Embryonic facial prominence (tissue), 1 donor: ENCODE results near the gene NAAA.
"Not testable (repeated sequence)": the region's sequence is repeated elsewhere in the genome, so short reads cannot be mapped to it uniquely, and the experiment has no call there.

Source experiments
- DNase-seq: peaks from one replicate; pipeline ENCODE4 v3.0.0-alpha.2; 2016; ENCODE audit errors: extremely low spot score

The NAAA gene

GRCh38 chr4:75919920-75920319 lies 20.9 kb downstream of the NAAA start:
- no peak for DNase-seq

GRCh38 chr4:75916091-75916661 lies 24.6 kb downstream of the NAAA start:
- no peak for DNase-seq

GRCh38 chr4:75912968-75913367 lies 27.8 kb downstream of the NAAA start:
- no peak for DNase-seq

GRCh38 chr4:75910831-75911230 lies 30.0 kb downstream of the NAAA start:
- not testable (repeated sequence) for DNase-seq

GRCh38 chr4:75909405-75909804 lies 31.4 kb downstream of the NAAA start:
- DNase-seq = no peak

DNA sequence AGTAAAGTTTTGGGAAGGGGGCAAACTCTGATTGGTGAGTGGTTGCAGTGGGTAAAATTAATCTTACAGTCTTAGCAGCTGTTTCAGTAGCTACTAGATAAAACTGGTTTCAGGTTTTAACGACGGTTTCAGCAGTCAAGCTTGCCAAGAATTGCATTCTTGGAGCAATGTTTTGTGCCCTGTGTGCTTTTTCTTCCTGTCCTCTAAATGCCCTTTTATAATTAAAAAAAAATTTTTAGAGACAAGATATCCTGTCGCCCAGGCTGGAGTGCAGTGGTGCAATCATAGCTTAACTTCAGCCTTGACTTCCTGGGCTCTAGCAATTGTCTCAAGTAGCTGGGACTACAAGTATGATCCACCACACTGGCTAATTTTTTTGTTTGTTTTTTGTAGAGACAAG lies 32.3 kb downstream of the NAAA start:
- DNase-seq = no peak

- DNase-seq = no peak
Observed at GRCh38 chr4:75907966-75908365, 32.8 kb downstream of the NAAA start.

GRCh38 chr4:75904076-75904475 lies 36.7 kb downstream of the NAAA start:
- DNase-seq = no peak

GRCh38 chr4:75902352-75902751 lies 38.5 kb downstream of the NAAA start, which contains the start of gene PPEF2:
TSS of gene PPEF2 (minus strand) at chr4:75902452. CDS start at chr4:75896325, 6,127 bp downstream.
- DNase-seq = no peak

GRCh38 chr4:75898536-75898935 lies 42.3 kb downstream of the NAAA start:
- DNase-seq = no peak

DNA sequence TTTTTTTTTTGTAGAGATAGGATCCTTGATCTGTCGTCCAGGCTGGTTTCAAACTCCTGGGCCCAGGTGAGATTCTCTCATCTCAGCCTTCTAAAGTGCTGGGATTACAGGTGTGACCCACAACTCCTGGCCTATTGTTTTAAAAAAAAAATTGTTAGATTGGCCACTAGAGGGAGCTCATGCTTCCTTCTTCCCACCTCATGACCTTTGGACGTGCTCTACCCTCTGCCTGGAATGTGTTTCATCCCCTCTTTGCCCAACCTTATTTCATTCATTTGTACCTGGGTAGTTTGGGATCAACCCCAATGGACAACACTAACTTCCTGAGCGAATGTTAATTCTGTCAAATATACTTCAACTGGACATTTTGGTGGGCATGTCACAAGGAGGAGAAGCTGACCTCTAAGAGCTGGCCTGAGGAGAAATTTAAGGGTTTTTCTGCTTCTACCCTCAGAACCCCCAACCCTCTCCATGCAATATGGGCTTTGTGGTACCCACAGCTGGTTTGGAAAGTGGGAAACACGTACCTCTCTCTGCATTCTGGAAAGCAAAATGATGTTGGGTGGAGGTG lies 45.0 kb downstream of the NAAA start:
- DNase-seq = no peak

DNA sequence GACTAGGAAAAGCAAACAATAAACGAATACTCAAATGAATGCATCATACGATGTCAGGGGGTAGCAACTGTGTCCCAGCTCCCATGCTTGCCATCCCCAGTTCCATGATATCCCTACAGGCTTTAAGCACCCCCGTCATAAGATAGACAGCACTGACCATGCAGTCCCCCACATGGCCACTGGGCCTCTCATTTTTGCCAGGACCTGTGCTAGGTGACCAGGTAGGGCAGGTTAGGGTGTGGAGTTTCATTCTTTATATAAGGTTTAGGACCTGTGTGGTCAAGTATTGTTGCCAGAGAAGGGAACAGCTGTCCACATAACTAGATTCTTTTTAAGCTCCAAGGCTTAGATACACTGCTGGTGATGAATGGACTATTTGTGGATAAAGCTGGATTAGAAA lies 48.3 kb downstream of the NAAA start:
- DNase-seq = no peak

DNA sequence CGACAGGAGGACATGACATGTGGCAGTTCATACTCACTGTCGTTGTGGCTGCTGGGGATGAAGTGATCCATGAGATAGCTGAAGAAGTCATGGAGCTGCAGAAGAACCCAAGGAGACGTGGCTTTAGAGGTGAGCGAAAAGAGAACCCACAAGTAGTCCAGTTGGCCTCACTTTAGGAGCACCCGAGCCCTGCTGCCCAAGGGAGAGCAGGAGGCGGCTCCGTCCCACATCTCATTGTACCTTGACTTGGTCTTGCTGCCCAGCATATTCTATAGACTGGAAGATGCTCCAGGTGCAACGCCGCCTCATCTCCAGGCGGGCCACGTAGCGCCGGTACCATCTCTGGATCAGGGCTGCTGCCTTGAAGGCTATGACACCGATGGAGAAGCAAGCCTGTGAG lies 49.2 kb downstream of the NAAA start:
- no peak for DNase-seq

DNA sequence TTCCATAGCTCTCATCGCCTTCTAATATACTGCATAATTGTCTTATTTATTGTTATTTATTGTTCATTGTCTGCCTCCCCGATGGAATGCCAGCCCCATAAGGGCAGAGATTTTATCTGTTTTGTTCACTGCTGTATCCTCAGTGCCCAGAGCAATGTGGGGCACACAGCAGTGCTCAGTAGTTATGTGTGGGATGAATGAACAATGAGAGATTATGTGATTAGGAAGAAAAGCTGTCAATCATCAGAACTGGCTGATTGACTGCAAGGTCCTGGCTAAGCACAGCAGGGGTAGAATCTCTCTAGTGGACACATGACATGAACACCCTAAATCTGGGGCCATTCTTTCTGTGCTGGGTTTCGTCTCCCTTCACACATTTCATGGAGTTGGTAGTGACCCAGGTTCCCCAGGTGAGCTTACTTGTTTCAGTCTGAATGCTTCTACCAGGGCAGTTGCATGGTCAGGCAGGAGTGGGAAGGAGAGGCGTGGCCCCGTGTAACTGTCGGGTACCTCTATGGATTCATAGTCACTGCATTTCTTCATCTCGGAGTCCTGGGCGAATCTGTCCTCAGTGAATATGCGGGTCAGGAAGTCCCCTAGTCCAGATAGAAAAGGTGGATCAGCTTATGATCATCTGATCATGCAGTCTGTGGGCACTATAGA lies 51.1 kb downstream of the NAAA start:
- DNase-seq = no peak

DNA sequence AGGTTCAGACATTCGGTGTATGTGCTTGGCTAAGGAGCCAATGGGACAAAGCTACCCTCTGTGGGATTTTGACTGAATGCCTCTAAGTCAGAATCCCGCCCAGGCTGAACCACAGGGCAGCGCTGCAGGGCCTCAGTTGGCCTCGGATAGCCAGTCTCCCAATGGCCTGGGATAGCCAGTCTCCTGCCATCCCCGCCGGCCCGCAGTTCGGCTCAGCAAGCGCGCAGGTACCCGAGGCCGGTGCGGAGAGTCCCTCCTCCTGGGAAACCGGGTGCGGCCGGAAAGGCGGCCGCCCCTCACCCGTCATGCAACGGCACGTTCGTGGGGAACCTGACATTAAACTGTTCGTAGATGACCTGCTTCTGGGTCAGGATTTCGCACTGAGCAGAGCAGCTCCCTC lies 54.7 kb downstream of the NAAA start:
- DNase-seq = no peak

DNA sequence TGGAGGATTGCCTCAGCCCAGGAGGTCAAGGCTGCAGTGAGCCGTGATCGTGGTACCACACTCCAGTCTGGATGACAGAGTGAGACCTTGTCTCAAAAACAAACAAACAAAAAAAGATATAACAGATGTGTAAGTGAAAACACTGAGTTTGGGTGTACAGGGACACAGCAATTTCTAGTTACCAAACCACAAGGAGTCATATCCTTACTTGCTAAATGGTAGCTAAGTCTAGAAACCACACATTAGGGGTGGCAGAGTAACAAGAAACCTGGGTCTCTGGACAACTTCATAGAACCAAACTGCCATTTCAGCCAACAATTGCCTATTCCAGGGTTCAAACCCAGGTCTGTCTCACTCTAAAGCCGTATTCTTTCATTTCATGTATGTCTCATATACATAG lies 59.3 kb downstream of the NAAA start:
- DNase-seq = no peak

DNA sequence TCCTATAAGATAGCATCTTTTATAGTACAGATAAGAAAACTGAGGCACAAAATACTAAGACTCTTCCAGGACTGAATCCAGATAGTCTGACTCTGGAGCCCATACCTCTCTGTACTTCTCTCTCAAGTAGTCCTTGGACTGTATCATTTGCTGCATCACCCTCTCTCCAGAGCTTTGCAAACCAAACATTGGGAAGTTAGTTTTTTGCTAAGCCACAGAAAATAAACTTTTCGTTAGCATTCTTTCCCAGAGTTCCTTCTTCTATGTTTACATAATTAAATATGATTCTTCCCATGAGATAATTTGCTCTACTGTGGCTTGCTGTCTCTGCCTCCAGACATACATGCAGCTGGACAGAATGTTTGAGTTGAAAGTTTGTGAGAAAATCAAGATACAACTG lies 60.5 kb downstream of the NAAA start:
- DNase-seq = no peak

DNA sequence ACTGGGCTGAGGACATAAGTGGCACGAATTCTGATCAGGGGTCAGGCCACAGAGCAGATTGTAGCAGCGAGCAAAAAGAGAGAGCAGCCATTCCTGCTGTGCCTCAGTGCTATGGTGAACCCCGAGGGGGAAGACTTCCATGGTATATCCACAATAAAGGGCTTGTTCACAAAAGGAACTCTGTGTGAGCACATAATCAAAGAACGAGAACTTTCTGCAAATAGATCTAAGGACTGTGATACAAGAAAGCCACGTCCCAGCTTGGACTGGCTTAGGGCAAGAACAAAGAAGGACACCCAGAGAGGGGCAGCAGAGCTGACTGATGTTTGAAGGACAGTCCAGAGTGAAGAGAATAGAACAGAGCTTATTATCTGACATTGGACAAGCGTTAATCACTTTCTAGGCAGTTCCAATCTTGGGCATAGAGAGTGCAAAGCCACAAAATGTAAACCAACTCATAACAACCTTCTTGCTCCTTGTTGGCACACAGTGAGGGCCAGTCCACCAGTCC lies 62.5 kb downstream of the NAAA start:
- no peak for DNase-seq

DNA sequence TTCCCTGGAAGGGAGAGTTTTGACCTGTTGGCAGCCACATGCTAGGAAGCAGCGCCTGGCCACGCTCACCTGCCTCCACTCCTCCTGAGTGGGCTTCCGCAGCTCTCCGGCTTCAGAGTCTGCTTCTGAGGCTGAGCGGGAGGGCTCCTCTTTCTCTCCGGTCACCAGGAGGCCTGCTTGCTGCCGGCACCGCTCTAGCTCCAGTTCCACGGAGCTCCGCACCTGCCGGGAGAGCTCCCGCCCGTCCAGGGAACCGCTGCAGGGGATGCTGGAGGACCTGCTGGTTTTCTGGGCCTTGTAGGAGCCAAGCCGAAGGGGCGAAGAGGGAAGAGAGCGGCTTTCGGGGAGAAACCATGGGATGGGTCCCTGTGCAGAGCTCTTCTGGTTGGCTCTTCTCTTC lies 64.6 kb downstream of the NAAA start:
- no peak for DNase-seq

DNA sequence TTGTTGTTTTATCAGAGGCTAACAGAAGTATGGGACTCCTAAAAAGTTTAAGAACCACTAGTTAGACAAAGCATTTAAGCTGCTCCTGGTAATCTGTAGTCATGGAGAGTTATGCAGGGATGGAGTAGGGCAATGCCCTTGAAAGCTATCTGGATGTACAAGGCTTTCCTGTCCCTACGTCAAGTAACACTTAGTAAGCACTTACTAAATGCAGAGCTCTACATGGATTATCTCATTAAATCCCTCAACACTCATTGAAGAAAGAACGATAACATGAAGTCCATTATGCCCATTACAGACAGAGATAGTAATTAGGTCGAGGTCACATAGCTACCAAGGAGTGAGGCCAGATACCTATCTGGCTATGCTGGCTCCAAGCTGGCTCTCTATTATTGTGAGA lies 71.7 kb downstream of the NAAA start:
- no peak for DNase-seq

GRCh38 chr4:75867130-75867529 lies 73.7 kb downstream of the NAAA start:
- DNase-seq = no peak
